ENCODE measurements around the gene TUBGCP3.

DNA sequence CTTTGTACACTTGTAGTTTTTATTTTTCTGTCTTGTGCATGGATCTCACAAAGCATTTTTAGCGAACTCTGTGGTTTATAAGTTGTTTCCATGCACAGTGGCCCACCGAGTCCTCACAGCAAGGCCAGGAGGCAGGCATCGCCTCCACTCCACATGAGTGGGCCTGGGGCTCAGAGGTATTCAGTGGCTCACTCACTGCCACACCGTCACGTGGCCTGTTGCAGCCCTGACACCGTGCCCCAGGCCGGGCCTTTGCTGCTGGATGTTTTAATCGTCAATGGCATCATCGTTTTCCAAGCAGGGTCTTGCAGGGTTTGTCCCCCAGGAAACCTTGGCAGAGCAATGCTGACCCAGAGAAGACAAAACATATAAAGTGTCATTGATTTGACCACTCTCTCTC, 152.0 kb downstream of the TUBGCP3 start:
- no peak for TF ChIP-seq CTCF (conservative IDR thresholded peaks at IDR 0.05; ENCODE audit: low read length)
- TF ChIP-seq EZH2phosphoT487 (IDR thresholded peaks at IDR 0.05; ENCODE audit: borderline replicate concordance, low read depth, low read length) = no peak

Measured in OCI-LY7 (cell line).